ENCODE results near the gene ZNF518A.

- TF ChIP-seq EZH2 (IDR thresholded peaks at IDR 0.05) (no peak), POLR2AphosphoS5 (IDR thresholded peaks at IDR 0.05; ENCODE audit: borderline replicate concordance, low read depth, low read length) (no peak), FOXP2 (optimal IDR thresholded peaks at IDR 0.05; ENCODE audit: control extremely low read depth, extremely low read length, insufficient read depth) (no peak)
Observed at GRCh38 chr10:96172666-96173065, 42.6 kb downstream of the ZNF518A start.

Measured in SK-N-MC (cell line).